Fibroblast of pulmonary artery (primary cell): ENCODE results near the gene TPRX2.
A peak's percentile ranks its signal among the peaks of the same experiment; 100 is the strongest.
"Not testable (repeated sequence)": the region's sequence is repeated elsewhere in the genome, so short reads cannot be mapped to it uniquely, and the experiment has no call there.

Experiments used
- DNase-seq: peaks from one replicate; pipeline ENCODE4 v3.0.0-alpha.2; 2010; ENCODE audit warnings: low read depth
- H3K4me3 ChIP-seq: replicated peaks from 2 replicates; pipeline ENCODE4 v1.5.1; 2011; ENCODE audit warnings: low read depth, mild to moderate bottlenecking, control low read depth, low read length, moderate library complexity
- CTCF ChIP-seq: IDR thresholded peaks from 2 replicates; pipeline ENCODE4 v1.5.1; 2011; ENCODE audit warnings: mild to moderate bottlenecking, control low read depth, low read length, inconsistent platforms; ENCODE audit errors: missing control alignments

TPRX2 gene

GRCh38 chr19:47858646-47859285 lies at the start of gene TPRX2:
TPRX2 (plus strand) TSS chr19:47859235; CDS start chr19:47859247, 12 bp downstream.
- DNase-seq, H3K4me3 ChIP-seq: not testable (repeated sequence)

GRCh38 chr19:47813304-47813994 lies 45.6 kb upstream of the TPRX2 start:
- H3K4me3 ChIP-seq: no peak overlapping the region
- TF ChIP-seq CTCF: peak; percentile 54
- peak; percentile 50 for DNase-seq

GRCh38 chr19:47813995-47814328 lies 45.1 kb upstream of the TPRX2 start:
- no peak for TF ChIP-seq CTCF
- no peak for DNase-seq

GRCh38 chr19:47816270-47816669 lies 42.8 kb upstream of the TPRX2 start:
- not testable (repeated sequence) for H3K4me3 ChIP-seq, DNase-seq

More at GRCh38 chr19:47813995-47814328, 45.1 kb upstream of the TPRX2 start:
- no peak overlapping the region for H3K4me3 ChIP-seq

GRCh38 chr19:47818221-47818620 lies 40.8 kb upstream of the TPRX2 start:
- DNase-seq, H3K4me3 ChIP-seq: not testable (repeated sequence)

GRCh38 chr19:47819858-47820257 lies 39.2 kb upstream of the TPRX2 start:
- no peak overlapping the region for H3K4me3 ChIP-seq
- no peak for DNase-seq
- no peak for TF ChIP-seq CTCF

- H3K4me3 ChIP-seq: no peak overlapping the region
- DNase-seq: no peak
- no peak for TF ChIP-seq CTCF
Measured at GRCh38 chr19:47820410-47820809, 38.6 kb upstream of the TPRX2 start.

- H3K4me3 ChIP-seq: no peak within 1 kb of the TSS
- no peak for DNase-seq
- TF ChIP-seq CTCF: no peak
Measured at GRCh38 chr19:47821460-47822020, 37.5 kb upstream of the TPRX2 start, which contains the start of gene CRX. CRX (plus strand) TSS chr19:47821937; CDS start chr19:47834444, 12,507 bp downstream.
